ENCODE results near the gene PHLPP1. TPM values are rescaled to one million over a fixed set of nuclear protein-coding genes. Genes with fewer than 3 reads are reported as not detected.

Gene PHLPP1
- polyA plus RNA-seq, 2 of the 4 experiments (the other 2 are of a cell fraction) = 6.5 to 12.1 TPM

GRCh38 chr18:62751341-62751821, 36.0 kb downstream of the PHLPP1 start:
- CTCF ChIA-PET = no interaction called here

DNA sequence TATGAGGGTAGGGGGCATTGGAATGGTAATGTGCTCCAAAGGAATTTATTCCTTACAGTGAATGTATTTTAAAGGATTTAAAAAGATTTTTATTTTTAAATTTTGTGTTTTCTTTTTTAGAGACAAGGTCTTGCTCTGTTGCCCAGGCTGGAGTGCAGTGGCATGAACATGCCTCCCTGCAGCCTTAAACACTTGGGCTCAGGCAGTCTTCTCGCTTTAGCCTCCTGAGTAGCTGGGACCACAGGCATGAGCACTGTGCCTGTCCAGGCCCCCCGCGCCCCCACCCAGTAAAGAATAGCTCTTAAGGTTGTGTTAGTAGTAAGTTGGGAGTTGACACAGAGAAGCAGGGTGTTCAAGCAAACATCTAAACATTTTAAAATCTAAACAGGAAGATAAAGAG, 36.6 kb downstream of the PHLPP1 start:
- FAIRE-seq (no peak), DNase-seq (ENCODE audit: low read depth in 1 of 2, low spot score in 1 of 2) (no peak), ATAC-seq (no peak)
- WGBS (ENCODE audit: missing lambda C conversion rate) = 96% methylated on average over 3 of the region's 3 CpGs
- Histone ChIP-seq H3K4me1 (peaks cover 22% of the 10 kb centered on the region), H3K27ac (no peak overlapping the region), H3K4me2 (peak overlapping the region; percentile 21; the same call in 1 of the 3 replicates), H3K9me3 (no peaks in the 10 kb centered on the region), H3K4me3 (no peak overlapping the region)
- TF ChIP-seq NR3C1 (IDR thresholded peaks at IDR 0.05) (no peak), FOSB (CRISPR knock-in tag; IDR thresholded peaks at IDR 0.05) (no peak), FOXS1 (CRISPR knock-in tag; IDR thresholded peaks at IDR 0.05) (no peak), SMC3 (IDR thresholded peaks at IDR 0.05) (no peak)
- CTCF ChIA-PET = no interaction called here
- POLR2A ChIA-PET = no interaction called here

More at GRCh38 chr18:62751341-62751821, 36.0 kb downstream of the PHLPP1 start:
- ATAC-seq (no peak), FAIRE-seq (no peak), DNase-seq (ENCODE audit: low read depth in 1 of 2, low spot score in 1 of 2) (no peak)
- 60% methylated on average over 3 of the region's 3 CpGs for WGBS (ENCODE audit: missing lambda C conversion rate)
- POLR2A ChIA-PET = no interaction called here
- H3K4me3 ChIP-seq = no peak overlapping the region
- H3K4me2 ChIP-seq = peak overlapping the region; percentile 45; the same call in 2 of the 3 replicates
- no peaks in the 10 kb centered on the region for H3K9me3 ChIP-seq
- peaks cover 22% of the 10 kb centered on the region for H3K4me1 ChIP-seq
- 0 out of 6 replicates have a peak overlapping the region, but pooled peaks of 1 of the 2 experiments have one; percentile 26 for H3K27ac ChIP-seq
- no peak for TF ChIP-seq RFX5 (IDR thresholded peaks at IDR 0.05)
- TF ChIP-seq ATOH8 (CRISPR knock-in tag; IDR thresholded peaks at IDR 0.05; ENCODE audit: low read depth) = no peak
- TF ChIP-seq KDM5A (IDR thresholded peaks at IDR 0.05) = no peak
- TF ChIP-seq SREBF2 (IDR thresholded peaks at IDR 0.05) = no peak
- TF ChIP-seq EHMT2 (IDR thresholded peaks at IDR 0.05; ENCODE audit: low read depth) = no peak
- TF ChIP-seq FOSL2 (IDR thresholded peaks at IDR 0.05) = no peak
- TF ChIP-seq FOSL2 (CRISPR knock-in tag; IDR thresholded peaks at IDR 0.05) = no peak
- no peak for TF ChIP-seq ZSCAN20 (CRISPR knock-in tag; IDR thresholded peaks at IDR 0.05)
- no peak for TF ChIP-seq EHF (CRISPR knock-in tag; IDR thresholded peaks at IDR 0.05)
- no peak for TF ChIP-seq HES2 (IDR thresholded peaks at IDR 0.05)
- no peak for TF ChIP-seq ESRRA (IDR thresholded peaks at IDR 0.05; ENCODE audit: borderline replicate concordance, low read length)
- TF ChIP-seq GATA3 (IDR thresholded peaks at IDR 0.05; ENCODE audit: borderline replicate concordance) = no peak
- TF ChIP-seq RCOR1 (IDR thresholded peaks at IDR 0.05; ENCODE audit: low read depth, low read length) = no peak
- TF ChIP-seq CBX2 (IDR thresholded peaks at IDR 0.05; ENCODE audit: borderline replicate concordance, low read depth) = no peak
- TF ChIP-seq CEBPB (IDR thresholded peaks at IDR 0.05) = no peak
- no peak for TF ChIP-seq HOXB5 (CRISPR knock-in tag; IDR thresholded peaks at IDR 0.05)

- POLR2A ChIA-PET = no interaction called here
- Histone ChIP-seq H3K4me3 (no peak overlapping the region), H3K4me2 (no peak overlapping the region), H3K27ac (no peak overlapping the region), H3K9me3 (no peaks in the 10 kb centered on the region), H3K4me1 (peaks cover 30% of the 10 kb centered on the region)
- CTCF ChIA-PET = interaction anchor here (0.6 to 1.1 kb wide), 2 partner anchors 10 to 20 kb away, joined by 3 read pairs; no protein-coding TSS in a partner anchor
- ATAC-seq (no peak), FAIRE-seq (no peak), DNase-seq (ENCODE audit: low read depth in 1 of 2, low spot score in 1 of 2) (no peak)
- TF ChIP-seq PBX3 (IDR thresholded peaks at IDR 0.05) (no peak), KDM1A (IDR thresholded peaks at IDR 0.05; ENCODE audit: low read depth) (no peak), ESRRA (IDR thresholded peaks at IDR 0.05; ENCODE audit: borderline replicate concordance, low read length) (no peak), ZC3H11A (IDR thresholded peaks at IDR 0.05) (no peak), FOSL2 (IDR thresholded peaks at IDR 0.05) (no peak), FOSL2 (CRISPR knock-in tag; IDR thresholded peaks at IDR 0.05) (no peak), NPAS2 (CRISPR knock-in tag; IDR thresholded peaks at IDR 0.05; ENCODE audit: borderline replicate concordance) (no peak), BHLHE40 (IDR thresholded peaks at IDR 0.05; ENCODE audit: low read depth, low read length) (no peak), BCL3 (IDR thresholded peaks at IDR 0.05) (no peak), KDM5A (IDR thresholded peaks at IDR 0.05) (no peak), ZSCAN20 (CRISPR knock-in tag; IDR thresholded peaks at IDR 0.05) (no peak), CBX8 (IDR thresholded peaks at IDR 0.05) (no peak), CHD2 (IDR thresholded peaks at IDR 0.05; ENCODE audit: low read length, partially characterized antibody) (no peak), MAZ (IDR thresholded peaks at IDR 0.05; ENCODE audit: borderline replicate concordance, low read depth, low read length) (no peak), CHD4 (IDR thresholded peaks at IDR 0.05; ENCODE audit: borderline replicate concordance) (no peak), TP53 (CRISPR knock-in tag; IDR thresholded peaks at IDR 0.05) (no peak), MAFK (IDR thresholded peaks at IDR 0.05; ENCODE audit: partially characterized antibody) (no peak), NR3C1 (IDR thresholded peaks at IDR 0.05) (no peak)
These were observed 38.7 kb downstream of the PHLPP1 start for GRCh38 chr18:62754026-62754425.
